Measurements from ENCODE around the gene FKBP2.

The FKBP2 gene

GRCh38 chr11:64288353-64288750 is 47.5 kb downstream of the FKBP2 start:
- Histone ChIP-seq H3K9ac (ENCODE audit: low read length) (no peak overlapping the region), H2BK12ac (ENCODE audit: low read length) (no peak overlapping the region), H3K79me1 (ENCODE audit: low read length) (peaks cover 14% of the 10 kb centered on the region), H4K12ac (ENCODE audit: low read depth, low read length) (no peak overlapping the region), H3K14ac (ENCODE audit: low read length) (no peak overlapping the region), H3K36me3 (ENCODE audit: control insufficient read depth in 1 of 2, insufficient read depth in 2 of 2, low read length in 2 of 2) (peaks cover 6 to 11% of the 10 kb centered on the region in 2 experiments), H3K4me2 (ENCODE audit: low read length) (no peak overlapping the region), H3K9me3 (ENCODE audit: insufficient read depth, low read depth, low read length) (peaks cover 3% of the 10 kb centered on the region), H4K8ac (ENCODE audit: low read depth, low read length) (no peak overlapping the region), H3K27ac (ENCODE audit: low read depth, low read length) (no peak overlapping the region), H3K4me1 (ENCODE audit: control insufficient read depth in 1 of 2, insufficient read depth in 2 of 2, low read length in 2 of 2) (peaks cover 16 to 22% of the 10 kb centered on the region in 2 experiments), H2BK5ac (ENCODE audit: low read depth, low read length, poor library complexity) (no peak overlapping the region), H4K91ac (ENCODE audit: low read depth, low read length) (no peak overlapping the region), H3K23ac (ENCODE audit: low read length) (no peak overlapping the region), H2AK5ac (ENCODE audit: low read length) (no peak overlapping the region), H2BK120ac (ENCODE audit: insufficient read depth, low read length, poor library complexity) (no peak overlapping the region), H3K18ac (ENCODE audit: low read length) (no peak overlapping the region), H2AFZ (ENCODE audit: insufficient read depth, low read length, poor library complexity) (no peak overlapping the region), H3K4me3 (ENCODE audit: low read depth, low read length) (no peak overlapping the region), H3K79me2 (ENCODE audit: control insufficient read depth, insufficient read depth, low read length, poor library complexity) (peaks cover 7% of the 10 kb centered on the region), H3K27me3 (ENCODE audit: insufficient read depth, low read length) (peaks cover 31% of the 10 kb centered on the region), H3K4ac (ENCODE audit: low read depth, low read length) (no peak overlapping the region)
- DNase-seq: no peak
- WGBS (ENCODE audit: extremely low coverage, insufficient coverage, insufficient read length): no CpG with 5 or more reads among the region's 9 CpGs

GRCh38 chr11:64289002-64289564 is 48.2 kb downstream of the FKBP2 start:
- WGBS (ENCODE audit: extremely low coverage, insufficient coverage, insufficient read length): no CpG with 5 or more reads among the region's 13 CpGs
- Histone ChIP-seq H4K8ac (ENCODE audit: low read depth, low read length) (no peak overlapping the region), H4K12ac (ENCODE audit: low read depth, low read length) (no peak overlapping the region), H3K27ac (ENCODE audit: low read depth, low read length) (no peak overlapping the region), H3K14ac (ENCODE audit: low read length) (no peak overlapping the region), H3K27me3 (ENCODE audit: insufficient read depth, low read length) (peaks cover 34% of the 10 kb centered on the region), H2AFZ (ENCODE audit: insufficient read depth, low read length, poor library complexity) (no peak overlapping the region), H3K36me3 (ENCODE audit: control insufficient read depth in 1 of 2, insufficient read depth in 2 of 2, low read length in 2 of 2) (peaks cover 6 to 11% of the 10 kb centered on the region in 2 experiments), H3K4me1 (ENCODE audit: control insufficient read depth in 1 of 2, insufficient read depth in 2 of 2, low read length in 2 of 2) (peaks cover 12 to 16% of the 10 kb centered on the region in 2 experiments), H2BK12ac (ENCODE audit: low read length) (no peak overlapping the region), H3K4me3 (ENCODE audit: low read depth, low read length) (no peak overlapping the region), H2BK120ac (ENCODE audit: insufficient read depth, low read length, poor library complexity) (no peak overlapping the region), H3K79me1 (ENCODE audit: low read length) (peaks cover 14% of the 10 kb centered on the region), H3K18ac (ENCODE audit: low read length) (no peak overlapping the region), H3K23ac (ENCODE audit: low read length) (no peak overlapping the region), H4K91ac (ENCODE audit: low read depth, low read length) (no peak overlapping the region), H3K9me3 (ENCODE audit: insufficient read depth, low read depth, low read length) (peaks cover 5% of the 10 kb centered on the region), H3K79me2 (ENCODE audit: control insufficient read depth, insufficient read depth, low read length, poor library complexity) (peaks cover 6% of the 10 kb centered on the region), H3K9ac (ENCODE audit: low read length) (no peak overlapping the region), H3K4me2 (ENCODE audit: low read length) (no peak overlapping the region), H2AK5ac (ENCODE audit: low read length) (no peak overlapping the region), H3K4ac (ENCODE audit: low read depth, low read length) (no peak overlapping the region), H2BK5ac (ENCODE audit: low read depth, low read length, poor library complexity) (no peak overlapping the region)
- DNase-seq: no peak

GRCh38 chr11:64290352-64291261 is 49.7 kb downstream of the FKBP2 start:
- Histone ChIP-seq H4K12ac (ENCODE audit: low read depth, low read length) (no peak overlapping the region), H3K27ac (ENCODE audit: low read depth, low read length) (no peak overlapping the region), H3K4me2 (ENCODE audit: low read length) (no peak overlapping the region), H3K23ac (ENCODE audit: low read length) (no peak overlapping the region), H3K27me3 (ENCODE audit: insufficient read depth, low read length) (peaks cover 44% of the 10 kb centered on the region), H2AFZ (ENCODE audit: insufficient read depth, low read length, poor library complexity) (no peak overlapping the region), H3K4ac (ENCODE audit: low read depth, low read length) (no peak overlapping the region), H4K8ac (ENCODE audit: low read depth, low read length) (no peak overlapping the region), H2BK12ac (ENCODE audit: low read length) (no peak overlapping the region), H3K18ac (ENCODE audit: low read length) (no peak overlapping the region), H4K91ac (ENCODE audit: low read depth, low read length) (no peak overlapping the region), H3K36me3 (ENCODE audit: control insufficient read depth in 1 of 2, insufficient read depth in 2 of 2, low read length in 2 of 2) (peaks cover 6 to 11% of the 10 kb centered on the region in 2 experiments), H2AK5ac (ENCODE audit: low read length) (no peak overlapping the region), H3K79me2 (ENCODE audit: control insufficient read depth, insufficient read depth, low read length, poor library complexity) (peaks cover 3% of the 10 kb centered on the region), H3K9me3 (ENCODE audit: insufficient read depth, low read depth, low read length) (peaks cover 5% of the 10 kb centered on the region), H3K79me1 (ENCODE audit: low read length) (peaks cover 3% of the 10 kb centered on the region), H3K14ac (ENCODE audit: low read length) (no peak overlapping the region), H2BK5ac (ENCODE audit: low read depth, low read length, poor library complexity) (no peak overlapping the region), H3K9ac (ENCODE audit: low read length) (no peak overlapping the region), H3K4me1 (ENCODE audit: control insufficient read depth in 1 of 2, insufficient read depth in 2 of 2, low read length in 2 of 2) (peaks cover 10 to 14% of the 10 kb centered on the region in 2 experiments), H3K4me3 (ENCODE audit: low read depth, low read length) (no peak overlapping the region), H2BK120ac (ENCODE audit: insufficient read depth, low read length, poor library complexity) (no peak overlapping the region)
- no CpG with 5 or more reads among the region's 10 CpGs for WGBS (ENCODE audit: extremely low coverage, insufficient coverage, insufficient read length)
- DNase-seq: no peak

- H3K4me1 ChIP-seq (ENCODE audit: control insufficient read depth in 1 of 2, insufficient read depth in 2 of 2, low read length in 2 of 2): peaks cover 6 to 9% of the 10 kb centered on the region in 2 experiments
- H2AK5ac ChIP-seq (ENCODE audit: low read length): no peak within 1 kb of the TSS
- no peak within 1 kb of the TSS for H3K27ac ChIP-seq (ENCODE audit: low read depth, low read length)
- no peak within 1 kb of the TSS for H2BK5ac ChIP-seq (ENCODE audit: low read depth, low read length, poor library complexity)
- no peak within 1 kb of the TSS for H3K23ac ChIP-seq (ENCODE audit: low read length)
- H4K12ac ChIP-seq (ENCODE audit: low read depth, low read length): no peak within 1 kb of the TSS
- H3K79me2 ChIP-seq (ENCODE audit: control insufficient read depth, insufficient read depth, low read length, poor library complexity): no peaks in the 10 kb centered on the region
- peaks cover 5% of the 10 kb centered on the region for H3K9me3 ChIP-seq (ENCODE audit: insufficient read depth, low read depth, low read length)
- no peak within 1 kb of the TSS for H3K4ac ChIP-seq (ENCODE audit: low read depth, low read length)
- H2BK120ac ChIP-seq (ENCODE audit: insufficient read depth, low read length, poor library complexity): no peak within 1 kb of the TSS
- H3K4me3 ChIP-seq (ENCODE audit: low read depth, low read length): peak within 1 kb of the TSS; percentile 4
- no peak within 1 kb of the TSS for H4K91ac ChIP-seq (ENCODE audit: low read depth, low read length)
- H3K36me3 ChIP-seq (ENCODE audit: control insufficient read depth in 1 of 2, insufficient read depth in 2 of 2, low read length in 2 of 2): peaks cover 6 to 11% of the 10 kb centered on the region in 2 experiments
- no peak within 1 kb of the TSS for H3K18ac ChIP-seq (ENCODE audit: low read length)
- no peak within 1 kb of the TSS for H2AFZ ChIP-seq (ENCODE audit: insufficient read depth, low read length, poor library complexity)
- WGBS (ENCODE audit: extremely low coverage, insufficient coverage, insufficient read length): no CpG with 5 or more reads among the region's 45 CpGs
- no peak within 1 kb of the TSS for H3K14ac ChIP-seq (ENCODE audit: low read length)
- peaks cover 51% of the 10 kb centered on the region for H3K27me3 ChIP-seq (ENCODE audit: insufficient read depth, low read length)
- no peaks in the 10 kb centered on the region for H3K79me1 ChIP-seq (ENCODE audit: low read length)
- no peak for DNase-seq
- peak within 1 kb of the TSS; percentile 43 for H3K4me2 ChIP-seq (ENCODE audit: low read length)
- H4K8ac ChIP-seq (ENCODE audit: low read depth, low read length): no peak within 1 kb of the TSS
- no peak within 1 kb of the TSS for H2BK12ac ChIP-seq (ENCODE audit: low read length)
- no peak within 1 kb of the TSS for H3K9ac ChIP-seq (ENCODE audit: low read length)
Observed at GRCh38 chr11:64291262-64291751, 50.4 kb downstream of the FKBP2 start, which contains the start of gene KCNK4. TSS of gene KCNK4 (plus strand) at chr11:64291302. CDS start at chr11:64293019, 1,717 bp downstream.

Measured in trophoblast cell (in vitro differentiated cells and primary cell).